Right cardiac atrium (tissue), 5 donors: ENCODE measurements around the gene CDK13. TPM values are rescaled to one million over a fixed set of nuclear protein-coding genes. Genes with fewer than 3 reads are reported as not detected.
"Not testable (repeated sequence)": the region's sequence is repeated elsewhere in the genome, so short reads cannot be mapped to it uniquely, and the experiment has no call there.

Experiments
- ATAC-seq, 2 donors: fragments of 200-7000 bp; cut with Tn5 transposase; one replicate each; pipeline versions ENCODE4 v1.8.0 to v1.9.1; 2020; ENCODE audit warnings: moderate library complexity in 2 of 2, mild to moderate bottlenecking in 1 of 2
- DNase-seq, 3 donors: peaks; one replicate each; pipeline ENCODE4 v3.0.0-alpha.2; 2020
- H3K27ac ChIP-seq: one replicate; pipeline ENCODE4 v1.5.1; 2013; ENCODE audit warnings: mild to moderate bottlenecking, low read length, control low read depth, moderate library complexity
- H3K27me3 ChIP-seq: one replicate; pipeline ENCODE4 v1.6.1; 2013; ENCODE audit not compliant: control insufficient read depth, insufficient read depth
- H3K4me1 ChIP-seq: one replicate; pipeline ENCODE4 v1.6.1; 2013; ENCODE audit warnings: low read length; ENCODE audit not compliant: control insufficient read depth, insufficient read depth
- H3K4me3 ChIP-seq: one replicate; pipeline ENCODE4 v1.5.1; 2013; ENCODE audit warnings: low read length, control low read depth
- H3K9me3 ChIP-seq: one replicate; pipeline ENCODE4 v1.6.1; 2013; ENCODE audit warnings: low read length; ENCODE audit not compliant: control insufficient read depth
- WGBS: extraction: QIAGEN DNeasy Blood & Tissue Kit; methylation state at CpG from one replicate; pipeline ENCODE4 v1.1.7; 2013; 5-methylcytosine and 5-hydroxymethylcytosine counted together
- intact Hi-C, 4 donors: fragments of 100-400 bp; cut with DNase I; formaldehyde crosslinking; loops; one replicate each; pipeline versions ENCODE4 v1.11.0 to v1.14.0; 2022 to 2023
- polyA plus RNA-seq: library from polyadenylated mRNA; stranded (reverse); fragments of 200-250 nt; gene quantifications from one replicate; pipeline ENCODE4 v1.2.3, GENCODE V29; 2013
- total RNA-seq, 4 donors: library from RNA; stranded (reverse); fragmentation: NEBNext Ultra II Directional; extraction: Animal tissue kit (Norgen Biotek cat#: 25700); gene quantifications; one replicate each; pipeline ENCODE4 v1.2.1, GENCODE V29; 2021
- donor health status: healthy with polysubstance abuse.
- donor health status: DM: no; HTN: yes; CAD: no.
- donor health status: DM: no; HTN: no; CAD: no.
- donor health status: DM: no; HTN: yes; CAD: no; lungs with severe emphysema.
- donor health status: DM: yes; HTN: yes; CAD: no.

The CDK13 gene
- total and polyA plus RNA-seq, 5 donors: 15.7 to 32.1 (median 29.1) TPM

GRCh38 chr7:40133561-40134427, 183.7 kb downstream of the CDK13 start:
- DNase-seq: no peak
- 1% methylated on average over 36 of the region's 36 CpGs for WGBS
- H3K27me3 ChIP-seq: no peaks in the 10 kb centered on the region
- intact Hi-C loops: no loop called here
- peak; percentile 81 to 83 for ATAC-seq
- peak overlapping the region; percentile 87 for H3K27ac ChIP-seq
- H3K4me1 ChIP-seq: no peaks in the 10 kb centered on the region
- H3K4me3 ChIP-seq: peak overlapping the region; percentile 86
- H3K9me3 ChIP-seq: no peaks in the 10 kb centered on the region

GRCh38 chr7:40134428-40135316, 184.6 kb downstream of the CDK13 start, which contains the start of the genes MPLKIP and SUGCT:
Gene MPLKIP, minus strand, starts transcription at chr7:40134622. Its CDS starts 55 bp downstream, at chr7:40134567.
Gene SUGCT, plus strand, starts transcription at chr7:40135005.
- intact Hi-C loops: no loop called here
- H3K27ac ChIP-seq: peak within 1 kb of the TSS; percentile 87
- no peaks in the 10 kb centered on the region for H3K9me3 ChIP-seq
- no peaks in the 10 kb centered on the region for H3K4me1 ChIP-seq
- no peaks in the 10 kb centered on the region for H3K27me3 ChIP-seq
- H3K4me3 ChIP-seq: peak within 1 kb of the TSS; percentile 86
- ATAC-seq (peak; percentile 97), DNase-seq (peak; percentile 83 to 92 (median 91))
- under 1% methylated on average over 75 of the region's 75 CpGs for WGBS

- WGBS: 2% methylated on average over 17 of the region's 17 CpGs
- peak overlapping the region; percentile 86 for H3K4me3 ChIP-seq
- H3K27ac ChIP-seq: peak overlapping the region; percentile 43
- DNase-seq: no peak
- ATAC-seq: no peak
- no peaks in the 10 kb centered on the region for H3K27me3 ChIP-seq
- H3K4me1 ChIP-seq: no peaks in the 10 kb centered on the region
- intact Hi-C loops: no loop called here
- no peaks in the 10 kb centered on the region for H3K9me3 ChIP-seq
Measured at GRCh38 chr7:40135317-40135610, 185.2 kb downstream of the CDK13 start.

GRCh38 chr7:40137563-40137962, 187.5 kb downstream of the CDK13 start:
- DNase-seq (no peak), ATAC-seq (no peak)
- Histone ChIP-seq H3K4me3 (no peak overlapping the region), H3K27me3 (no peaks in the 10 kb centered on the region), H3K9me3 (no peaks in the 10 kb centered on the region), H3K27ac (no peak overlapping the region), H3K4me1 (no peaks in the 10 kb centered on the region)
- WGBS: 92% methylated on average over 2 of the region's 2 CpGs
- intact Hi-C loops: no loop called here

GRCh38 chr7:40138973-40139372, 188.9 kb downstream of the CDK13 start:
- Histone ChIP-seq H3K4me3 (no peak overlapping the region), H3K27me3 (no peaks in the 10 kb centered on the region), H3K9me3 (no peaks in the 10 kb centered on the region), H3K27ac (no peak overlapping the region), H3K4me1 (no peaks in the 10 kb centered on the region)
- no peak for ATAC-seq
- intact Hi-C loops: no loop called here
- DNase-seq: no peak
- WGBS: 92% methylated on average over 5 of the region's 5 CpGs

- H3K27me3 ChIP-seq, H3K4me3 ChIP-seq, H3K9me3 ChIP-seq, ATAC-seq, H3K27ac ChIP-seq, intact Hi-C loops, H3K4me1 ChIP-seq, DNase-seq: not testable (repeated sequence)
- 96% methylated on average over 13 of the region's 13 CpGs for WGBS
Measured at GRCh38 chr7:40139891-40140290, 189.8 kb downstream of the CDK13 start.

- H3K4me3 ChIP-seq, ATAC-seq, H3K4me1 ChIP-seq, H3K27ac ChIP-seq, H3K9me3 ChIP-seq, intact Hi-C loops, DNase-seq, H3K27me3 ChIP-seq: not testable (repeated sequence)
- 92% methylated on average over 5 of the region's 5 CpGs for WGBS
Measured at GRCh38 chr7:40141916-40142315, 191.9 kb downstream of the CDK13 start.

GRCh38 chr7:40145596-40146130, 195.6 kb downstream of the CDK13 start:
- H3K9me3 ChIP-seq, intact Hi-C loops, H3K27me3 ChIP-seq, H3K4me1 ChIP-seq, ATAC-seq, DNase-seq, H3K4me3 ChIP-seq, H3K27ac ChIP-seq: not testable (repeated sequence)
- WGBS: 84% methylated on average over 3 of the region's 3 CpGs

GRCh38 chr7:40147371-40148246, 197.6 kb downstream of the CDK13 start:
- ATAC-seq (no peak), DNase-seq (no peak)
- no peaks in the 10 kb centered on the region for H3K27me3 ChIP-seq
- no peak overlapping the region for H3K27ac ChIP-seq
- no peaks in the 10 kb centered on the region for H3K4me1 ChIP-seq
- intact Hi-C loops: no loop called here
- no peaks in the 10 kb centered on the region for H3K9me3 ChIP-seq
- 86% methylated on average over 19 of the region's 19 CpGs for WGBS
- no peak overlapping the region for H3K4me3 ChIP-seq

GRCh38 chr7:40148247-40148580, 198.2 kb downstream of the CDK13 start:
- intact Hi-C loops, H3K27me3 ChIP-seq, ATAC-seq, H3K27ac ChIP-seq, H3K4me1 ChIP-seq, DNase-seq, H3K9me3 ChIP-seq, H3K4me3 ChIP-seq: not testable (repeated sequence)
- 96% methylated on average over 7 of the region's 7 CpGs for WGBS
